Urinary bladder (tissue), 4 donors: Measurements from ENCODE around the gene SPECC1. TPM values are rescaled to one million over a fixed set of nuclear protein-coding genes. Genes with fewer than 3 reads are reported as not detected.
"Not testable (repeated sequence)": the region's sequence is repeated elsewhere in the genome, so short reads cannot be mapped to it uniquely, and the experiment has no call there.

ENCODE experiments used
- DNase-seq: peaks from one replicate; pipeline ENCODE4 v3.0.0-alpha.2; 2015; ENCODE audit errors: extremely low spot score
- H3K27ac ChIP-seq: one replicate; pipeline ENCODE4 v1.5.1; 2013; ENCODE audit warnings: low read depth, mild to moderate bottlenecking, moderate library complexity
- H3K36me3 ChIP-seq: one replicate; pipeline ENCODE4 v1.6.1; 2013; ENCODE audit warnings: mild to moderate bottlenecking, moderate library complexity; ENCODE audit not compliant: insufficient read depth
- H3K4me1 ChIP-seq: one replicate; pipeline ENCODE4 v1.6.1; 2013; ENCODE audit warnings: mild to moderate bottlenecking, moderate library complexity; ENCODE audit not compliant: insufficient read depth
- H3K4me3 ChIP-seq: one replicate; pipeline ENCODE4 v1.5.1; 2013; ENCODE audit warnings: low read depth, low read length
- WGBS: extraction: QIAGEN DNeasy Blood & Tissue Kit; methylation state at CpG from one replicate; pipeline ENCODE4 v1.1.7; 2013; 5-methylcytosine and 5-hydroxymethylcytosine counted together
- polyA plus RNA-seq: library from polyadenylated mRNA; stranded (reverse); fragments of 200-250 nt; gene quantifications from one replicate; pipeline ENCODE4 v1.2.3, GENCODE V29; 2013
- total RNA-seq: library from RNA; depleted of rRNA; stranded (reverse); fragments of >200 nt; gene quantifications from one replicate; pipeline ENCODE4 v1.2.3, GENCODE V29; 2014
- donor health status: healthy with polysubstance abuse.
- donor health status: healthy.

SPECC1 gene, protein sequence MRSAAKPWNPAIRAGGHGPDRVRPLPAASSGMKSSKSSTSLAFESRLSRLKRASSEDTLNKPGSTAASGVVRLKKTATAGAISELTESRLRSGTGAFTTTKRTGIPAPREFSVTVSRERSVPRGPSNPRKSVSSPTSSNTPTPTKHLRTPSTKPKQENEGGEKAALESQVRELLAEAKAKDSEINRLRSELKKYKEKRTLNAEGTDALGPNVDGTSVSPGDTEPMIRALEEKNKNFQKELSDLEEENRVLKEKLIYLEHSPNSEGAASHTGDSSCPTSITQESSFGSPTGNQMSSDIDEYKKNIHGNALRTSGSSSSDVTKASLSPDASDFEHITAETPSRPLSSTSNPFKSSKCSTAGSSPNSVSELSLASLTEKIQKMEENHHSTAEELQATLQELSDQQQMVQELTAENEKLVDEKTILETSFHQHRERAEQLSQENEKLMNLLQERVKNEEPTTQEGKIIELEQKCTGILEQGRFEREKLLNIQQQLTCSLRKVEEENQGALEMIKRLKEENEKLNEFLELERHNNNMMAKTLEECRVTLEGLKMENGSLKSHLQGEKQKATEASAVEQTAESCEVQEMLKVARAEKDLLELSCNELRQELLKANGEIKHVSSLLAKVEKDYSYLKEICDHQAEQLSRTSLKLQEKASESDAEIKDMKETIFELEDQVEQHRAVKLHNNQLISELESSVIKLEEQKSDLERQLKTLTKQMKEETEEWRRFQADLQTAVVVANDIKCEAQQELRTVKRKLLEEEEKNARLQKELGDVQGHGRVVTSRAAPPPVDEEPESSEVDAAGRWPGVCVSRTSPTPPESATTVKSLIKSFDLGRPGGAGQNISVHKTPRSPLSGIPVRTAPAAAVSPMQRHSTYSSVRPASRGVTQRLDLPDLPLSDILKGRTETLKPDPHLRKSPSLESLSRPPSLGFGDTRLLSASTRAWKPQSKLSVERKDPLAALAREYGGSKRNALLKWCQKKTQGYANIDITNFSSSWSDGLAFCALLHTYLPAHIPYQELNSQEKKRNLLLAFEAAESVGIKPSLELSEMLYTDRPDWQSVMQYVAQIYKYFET
- total RNA-seq (23.5 TPM), polyA plus RNA-seq (9.8 TPM)

DNA sequence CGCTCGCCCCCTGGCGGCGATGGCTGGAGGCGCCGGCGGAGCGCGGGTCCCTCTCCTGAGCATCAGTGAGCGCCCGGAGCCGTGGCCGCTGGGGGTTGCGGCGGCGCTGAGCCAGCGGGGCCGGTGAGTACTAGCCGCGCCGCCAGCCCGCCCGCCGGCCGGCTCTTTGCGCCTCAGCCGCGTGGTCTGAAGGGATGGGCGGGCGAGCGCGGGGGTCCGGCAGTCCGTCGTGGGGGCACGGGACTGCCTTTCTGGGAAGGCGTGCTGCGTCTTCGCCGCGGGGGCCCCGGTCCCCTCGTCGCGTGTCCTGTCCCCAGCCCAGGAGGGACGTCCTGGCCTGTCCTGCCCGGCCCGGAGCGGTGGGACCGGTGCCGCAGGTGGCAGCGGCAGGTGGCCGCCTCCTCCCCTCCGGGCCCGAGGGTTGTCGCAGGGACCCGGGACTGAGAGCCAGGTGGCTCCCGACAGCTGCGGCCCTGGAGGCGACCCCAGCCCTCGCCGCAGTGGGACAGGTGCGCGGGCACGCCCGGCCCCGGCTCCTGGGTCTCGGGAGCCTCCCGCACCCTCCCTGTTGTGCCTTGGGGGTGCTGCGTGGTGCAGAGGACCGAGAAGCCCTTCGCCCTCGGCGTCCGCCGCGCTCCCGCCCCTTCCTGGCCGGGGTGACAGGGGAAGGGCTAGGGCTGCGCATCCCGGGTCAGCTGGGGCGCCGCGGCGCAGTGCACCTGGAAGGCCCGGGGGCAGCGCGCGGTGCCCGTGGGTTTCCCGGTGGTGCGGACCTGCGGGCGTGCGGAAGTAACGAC is at the start of gene SPECC1:
TSS of gene SPECC1 (plus strand) at position 58 of the 797 bp plus-strand sequence. CDS start 87,293 bp downstream, outside the sequence.
- no peak for DNase-seq
- Histone ChIP-seq H3K27ac (no peak within 1 kb of the TSS), H3K4me3 (peak within 1 kb of the TSS; percentile 52), H3K4me1 (peaks cover 5% of the 10 kb centered on the region), H3K36me3 (no peaks in the 10 kb centered on the region)
- under 1% methylated on average over 96 of the region's 96 CpGs for WGBS

DNA sequence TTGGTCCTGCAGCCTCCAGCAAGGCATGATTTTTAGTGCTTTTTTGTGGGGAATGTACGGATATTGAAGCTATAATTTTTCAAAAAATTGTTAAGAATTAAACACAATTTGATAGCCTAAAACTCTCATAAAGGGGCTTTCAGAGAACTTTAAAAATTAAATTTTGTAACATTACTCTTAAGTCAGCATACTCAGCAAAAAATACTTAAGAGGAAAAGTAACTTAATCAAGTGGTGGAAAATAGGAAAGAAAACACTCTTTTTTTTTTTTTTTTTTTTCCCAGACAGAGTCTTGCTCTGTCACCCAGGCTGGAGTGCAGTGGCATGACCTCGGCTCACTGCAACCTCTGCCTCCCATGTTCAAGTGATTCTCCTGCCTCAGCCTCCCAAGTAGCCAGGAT is 46.2 kb upstream of the SPECC1 start:
- not testable (repeated sequence) for H3K4me3 ChIP-seq, H3K36me3 ChIP-seq, H3K4me1 ChIP-seq, H3K27ac ChIP-seq, DNase-seq
- WGBS: 92% methylated on average over 2 of the region's 2 CpGs

DNA sequence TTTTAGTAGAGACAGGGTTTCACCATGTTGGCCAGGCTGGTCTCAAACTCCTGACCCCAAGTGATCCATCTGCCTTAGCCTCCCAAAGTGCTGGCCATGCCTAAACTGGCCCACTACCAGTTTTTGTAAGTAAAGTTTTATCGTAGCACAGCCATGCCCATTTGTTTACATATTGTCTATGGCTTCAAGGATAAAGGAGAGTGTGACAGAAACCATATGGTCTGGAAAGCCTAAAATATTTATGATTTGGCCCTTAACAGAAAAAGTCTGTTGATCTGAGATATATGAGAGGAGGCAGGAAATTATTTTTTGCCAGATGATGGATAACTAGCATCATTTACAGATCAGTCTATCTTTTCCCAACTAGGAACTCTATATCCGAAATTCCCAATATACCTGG is 36.0 kb upstream of the SPECC1 start:
- DNase-seq: no peak
- no peak overlapping the region for H3K27ac ChIP-seq
- H3K4me3 ChIP-seq: no peak overlapping the region
- H3K4me1 ChIP-seq: no peaks in the 10 kb centered on the region
- H3K36me3 ChIP-seq: no peaks in the 10 kb centered on the region
- WGBS: 50% methylated on average over 2 of the region's 2 CpGs

DNA sequence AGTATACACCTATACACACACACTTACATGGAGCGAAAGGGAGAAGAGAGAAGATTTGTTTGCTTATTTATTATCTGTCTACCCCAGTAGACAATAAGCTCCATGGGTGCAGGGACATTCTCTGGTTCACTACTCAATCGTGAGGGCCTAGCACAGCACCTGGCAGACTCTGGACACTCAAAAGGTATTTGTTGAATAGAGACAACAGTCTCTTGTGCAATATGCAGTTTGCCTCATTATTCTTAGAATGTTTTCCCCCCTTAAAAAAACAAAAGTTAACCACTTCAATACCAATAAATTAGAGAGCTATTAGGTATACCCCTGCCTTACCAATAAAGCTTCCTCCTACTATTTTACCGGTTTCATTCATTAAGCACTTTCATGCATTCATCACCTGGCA is 33.6 kb upstream of the SPECC1 start:
- H3K4me3 ChIP-seq: no peak overlapping the region
- no peaks in the 10 kb centered on the region for H3K4me1 ChIP-seq
- no peaks in the 10 kb centered on the region for H3K36me3 ChIP-seq
- 88% methylated on average over 3 of the region's 3 CpGs for WGBS
- DNase-seq: no peak
- no peak overlapping the region for H3K27ac ChIP-seq

DNA sequence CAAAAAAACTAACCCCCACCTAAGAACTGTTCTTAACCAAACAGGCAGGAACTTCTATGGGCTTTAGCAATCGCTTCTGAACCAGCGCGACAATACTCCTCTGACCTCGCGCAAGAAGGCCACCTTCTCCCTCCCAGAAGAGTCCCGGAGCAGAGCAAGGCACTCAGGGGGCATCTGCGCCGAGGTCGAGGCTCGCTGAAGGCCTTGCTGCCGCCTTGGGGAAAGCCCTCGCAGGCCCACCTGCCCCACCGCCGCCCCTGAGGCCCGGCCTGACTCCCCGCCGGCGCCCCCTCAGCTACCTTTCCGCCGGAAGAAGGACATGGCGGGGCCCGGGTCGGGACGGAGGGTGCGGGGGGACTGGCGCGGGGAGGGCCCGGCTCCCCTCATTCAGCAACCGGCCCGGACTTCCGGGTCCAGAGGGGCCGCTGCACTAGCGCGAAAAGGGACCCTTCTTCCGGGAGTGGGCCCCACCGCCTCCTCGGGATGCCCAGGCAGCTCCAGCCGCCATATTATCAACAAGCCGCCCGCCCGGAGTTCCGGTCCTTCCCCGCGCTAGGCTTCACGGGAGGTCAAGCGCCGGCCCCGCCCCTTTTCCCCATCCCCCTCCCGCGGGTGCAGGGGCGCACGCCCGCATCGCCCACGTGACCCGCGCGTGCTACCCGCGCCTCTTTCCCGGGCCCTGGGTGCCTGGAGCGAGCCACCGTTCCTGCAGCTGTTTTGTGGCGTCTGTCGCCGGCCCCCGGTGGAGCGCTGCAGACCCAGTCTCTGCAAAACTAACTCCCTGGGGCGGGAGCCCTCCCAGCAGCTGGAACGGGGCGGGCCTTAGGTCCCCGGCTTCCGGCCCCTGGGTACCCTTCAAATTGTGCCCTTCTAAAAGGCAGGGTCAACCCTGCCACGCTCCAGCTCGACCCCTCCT is 31.6 kb upstream of the SPECC1 start, which contains the start of gene AKAP10:
TSS of gene AKAP10 (minus strand) at position 536 of the 916 bp plus-strand sequence. CDS start at position 387, 149 bp downstream.
- Histone ChIP-seq H3K27ac (peak within 1 kb of the TSS; percentile 79), H3K36me3 (no peaks in the 10 kb centered on the region), H3K4me1 (no peaks in the 10 kb centered on the region), H3K4me3 (peak within 1 kb of the TSS; percentile 98)
- DNase-seq: peak; percentile 63
- WGBS: under 1% methylated on average over 75 of the region's 75 CpGs

DNA sequence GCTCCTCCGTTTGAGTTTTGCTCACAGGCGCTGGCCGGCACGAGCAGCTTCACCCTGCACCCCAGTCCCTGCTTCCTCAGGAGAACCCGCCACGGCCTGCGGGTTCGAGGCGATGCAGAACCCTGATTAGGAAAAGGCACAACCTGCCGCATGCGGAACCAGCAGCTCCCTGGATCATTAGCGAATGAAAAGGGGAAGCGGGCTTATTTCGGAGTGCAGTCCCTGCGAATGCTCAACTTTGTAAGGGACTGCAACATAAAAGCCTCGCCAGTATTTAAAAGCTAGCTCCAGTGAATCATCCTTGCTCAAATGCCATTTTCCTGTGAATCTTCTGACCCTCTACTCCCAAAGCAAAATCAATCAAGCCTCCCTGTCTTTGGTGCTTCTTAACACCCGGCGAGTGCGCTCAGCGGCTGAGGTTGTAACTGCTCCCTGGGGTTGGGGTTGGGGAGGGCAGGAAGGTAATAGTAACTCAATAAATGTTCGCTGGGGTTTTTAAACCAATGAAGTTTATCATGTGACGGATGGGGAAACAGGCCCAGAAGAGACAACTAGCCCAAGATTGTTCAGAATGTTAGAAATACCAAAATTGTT is 30.9 kb upstream of the SPECC1 start:
- WGBS: 31% methylated on average over 22 of the region's 22 CpGs
- no peaks in the 10 kb centered on the region for H3K4me1 ChIP-seq
- DNase-seq: no peak
- peak overlapping the region; percentile 98 for H3K4me3 ChIP-seq
- H3K27ac ChIP-seq: peak overlapping the region; percentile 3
- H3K36me3 ChIP-seq: no peaks in the 10 kb centered on the region

DNA sequence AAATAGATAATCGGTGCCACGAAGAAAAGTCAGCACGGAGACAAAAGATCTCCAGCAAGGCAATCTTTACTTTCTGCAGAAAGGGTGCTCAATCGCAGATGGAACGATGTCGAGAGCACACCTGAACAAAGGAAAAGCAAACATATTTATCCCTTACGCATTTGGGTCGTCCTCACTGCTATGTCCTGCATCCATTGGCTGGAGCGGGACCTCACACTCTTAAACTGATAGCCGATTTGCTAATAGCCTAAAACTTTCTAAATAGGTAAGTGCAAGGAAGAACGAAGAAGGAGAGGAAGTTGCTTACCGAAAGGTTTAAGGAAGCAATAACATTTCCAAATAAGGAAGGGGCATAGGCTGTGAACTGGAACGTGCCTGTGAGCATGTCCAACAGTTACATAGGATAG is 30.4 kb upstream of the SPECC1 start:
- 91% methylated on average over 13 of the region's 13 CpGs for WGBS
- Histone ChIP-seq H3K27ac (no peak overlapping the region), H3K36me3 (no peaks in the 10 kb centered on the region), H3K4me3 (no peak overlapping the region), H3K4me1 (no peaks in the 10 kb centered on the region)
- DNase-seq: no peak

DNA sequence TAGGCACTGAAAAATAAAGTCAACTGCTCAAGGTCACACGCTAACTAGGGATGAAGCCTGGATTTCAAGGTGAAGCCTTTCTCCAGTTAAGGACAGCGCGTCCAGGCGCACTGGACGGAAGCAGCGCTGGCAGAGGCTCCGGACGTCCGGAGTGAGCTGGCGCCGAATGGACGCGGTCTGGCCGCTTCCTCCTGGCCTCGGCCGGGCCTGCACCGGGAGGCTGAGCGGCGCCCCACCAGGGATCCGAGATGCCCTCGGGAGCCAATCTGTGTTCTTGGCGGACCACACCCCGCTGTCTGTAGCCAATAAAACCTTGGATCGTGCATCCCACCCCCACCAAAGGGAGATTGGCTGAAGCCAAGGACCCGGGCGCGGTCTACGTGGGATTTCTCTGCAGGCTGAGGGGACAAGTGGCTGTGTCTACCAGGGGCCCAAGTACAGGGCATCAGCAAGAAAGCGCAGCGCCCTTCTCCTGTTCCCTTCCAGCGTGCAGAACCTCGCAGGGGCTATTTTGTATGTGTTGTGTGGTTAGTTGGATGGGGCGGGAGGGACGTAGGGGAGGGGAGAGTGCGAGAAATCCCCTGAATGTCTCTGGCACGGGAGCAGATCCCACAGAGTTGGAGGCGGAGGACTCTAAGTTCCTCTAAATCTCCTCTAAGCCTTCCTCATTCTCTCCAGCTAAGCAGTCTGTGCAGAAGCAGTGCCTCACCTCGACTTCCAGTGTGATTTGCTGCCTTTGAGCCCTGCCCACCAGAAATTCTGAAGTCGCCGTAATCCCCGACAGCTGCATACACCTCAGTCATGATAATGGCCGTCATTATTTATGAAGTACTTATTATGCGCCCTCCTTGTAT is 29.0 kb upstream of the SPECC1 start:
- Histone ChIP-seq H3K4me1 (no peaks in the 10 kb centered on the region), H3K27ac (no peak overlapping the region), H3K4me3 (no peak overlapping the region), H3K36me3 (no peaks in the 10 kb centered on the region)
- no peak for DNase-seq
- 67% methylated on average over 43 of the region's 43 CpGs for WGBS

DNA sequence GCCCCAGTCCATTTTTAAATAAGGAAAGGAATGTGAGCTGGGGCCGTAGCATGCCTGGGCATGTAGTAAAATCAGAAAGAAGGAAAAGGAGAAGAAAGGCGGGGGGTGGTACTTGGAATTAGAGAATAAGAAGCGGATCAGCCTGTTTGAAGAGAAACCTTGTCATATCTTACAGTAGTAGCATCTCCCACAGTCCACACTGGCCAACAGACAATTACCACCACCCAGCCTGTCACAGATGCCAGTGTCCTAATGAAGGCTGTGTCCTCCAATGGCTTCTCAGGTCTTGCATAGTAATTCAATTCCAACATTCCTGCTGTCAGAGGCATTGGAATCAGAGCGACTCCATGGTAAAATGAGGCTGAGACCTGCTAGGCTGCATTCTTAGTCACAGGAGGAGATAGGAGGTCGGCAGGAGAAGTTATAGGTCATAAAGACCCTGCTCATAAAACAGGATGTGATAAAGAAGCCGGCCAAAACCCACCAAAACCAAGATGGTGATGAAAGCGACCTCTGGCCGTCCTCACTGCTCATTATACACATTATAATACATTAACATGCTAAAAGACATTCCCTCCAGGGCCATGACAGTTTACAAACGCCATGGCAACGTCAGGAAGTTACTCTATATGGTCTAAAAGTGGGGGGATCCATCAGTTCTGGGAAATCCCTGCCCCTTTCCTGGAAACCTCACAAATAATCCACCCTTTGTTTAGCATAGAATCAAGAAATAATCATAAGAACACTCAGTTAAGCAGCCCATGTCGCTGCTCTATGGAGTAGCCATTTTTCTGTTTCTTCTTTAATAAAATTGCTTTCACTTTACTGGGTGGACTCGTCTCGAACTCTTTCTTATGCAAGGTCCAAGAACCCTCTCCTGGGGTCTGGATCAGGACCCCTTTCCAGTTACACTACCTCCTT is 22.0 kb upstream of the SPECC1 start:
- Histone ChIP-seq H3K27ac (no peak overlapping the region), H3K4me1 (no peaks in the 10 kb centered on the region), H3K4me3 (no peak overlapping the region), H3K36me3 (no peaks in the 10 kb centered on the region)
- 64% methylated on average over 13 of the region's 13 CpGs for WGBS
- no peak for DNase-seq

DNA sequence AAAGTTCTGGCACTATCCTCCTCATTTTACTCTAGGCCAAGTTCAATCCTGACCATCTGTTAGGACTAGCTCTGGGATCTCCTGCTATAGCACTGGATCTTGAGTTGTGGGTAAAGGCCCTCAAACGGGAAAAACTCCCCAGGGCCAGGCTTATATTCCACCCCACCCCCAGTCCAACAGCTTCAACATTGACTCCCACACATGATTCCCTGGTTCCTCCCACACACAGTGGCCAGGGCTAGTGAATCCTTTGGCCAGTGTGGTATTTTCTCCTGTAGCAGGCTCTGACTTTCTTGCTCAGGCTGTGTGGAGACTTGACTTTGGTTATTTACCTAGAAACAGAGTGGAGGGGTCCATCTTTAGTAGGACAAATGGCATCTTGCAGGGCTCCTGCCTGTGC is 21.3 kb upstream of the SPECC1 start:
- no peak for DNase-seq
- H3K4me3 ChIP-seq: no peak overlapping the region
- H3K36me3 ChIP-seq: no peaks in the 10 kb centered on the region
- WGBS: 59% methylated on average over 1 of the region's 1 CpG
- no peaks in the 10 kb centered on the region for H3K4me1 ChIP-seq
- no peak overlapping the region for H3K27ac ChIP-seq
